PC-3 (cell line): ENCODE measurements around the gene CCL8.

Source experiments
- CTCF ChIP-seq: fragments of 300-600 bp; sonication (generic); conservative IDR thresholded peaks from 2 replicates; pipeline ENCODE4 v1.5.1; 2017; ENCODE audit warnings: antibody characterized with exemption, low read depth, mild to moderate bottlenecking, low read length
- EZH2 ChIP-seq: fragments of 300-600 bp; sonication (generic); IDR thresholded peaks from one replicate; pipeline ENCODE4 v1.6.1; 2017; ENCODE audit warnings: antibody characterized with exemption, mild to moderate bottlenecking, low read length; ENCODE audit not compliant: unreplicated experiment

GRCh38 chr17:34358631-34359030, 39.4 kb downstream of the CCL8 start:
- TF ChIP-seq CTCF (no peak), EZH2 (no peak)
